ENCODE results near the gene ZNFX1.
A peak's percentile ranks its signal among the peaks of the same experiment; 100 is the strongest.

Gene ZNFX1

GRCh38 chr20:49280463-49281058, 2.7 kb upstream of the ZNFX1 start:
- H3K36me3 ChIP-seq (ENCODE audit: control insufficient read depth in 2 of 2, insufficient read depth in 1 of 2, low read length in 2 of 2): peaks cover 38 to 73% of the 10 kb centered on the region in 2 experiments

GRCh38 chr20:49279677-49280462, 2.0 kb upstream of the ZNFX1 start:
- peaks cover 36 to 73% of the 10 kb centered on the region in 2 experiments for H3K36me3 ChIP-seq (ENCODE audit: control insufficient read depth in 2 of 2, insufficient read depth in 1 of 2, low read length in 2 of 2)
- H3K4me1 ChIP-seq (ENCODE audit: control insufficient read depth, insufficient read depth, low read length): no peaks in the 10 kb centered on the region
- ChIA-PET CTCF (interaction anchor here (0.9 to 1.0 kb wide), 3 partner anchors 8 to 41 kb away, joined by 3 read pairs; no protein-coding TSS in a partner anchor), POLR2A (interaction anchor here (0.7 to 1.3 kb wide), 4 partner anchors 7 to 61 kb away, joined by 3 to 5 read pairs (median 4); partner anchors contain the start of gene DDX27)
- H3K27ac ChIP-seq (ENCODE audit: extremely low read depth, low read depth, low read length): no peak overlapping the region
- peak overlapping the region; percentile 77 for H3K4me3 ChIP-seq (ENCODE audit: low read depth, low read length)
- TF ChIP-seq ZNF621 (tag by site-specific recombination; IDR thresholded peaks at IDR 0.05) (no peak), ZNF280D (tag by site-specific recombination; IDR thresholded peaks at IDR 0.05) (0 out of 2 replicates have a peak, but pooled peaks have one; percentile 16), PRDM2 (tag by site-specific recombination; IDR thresholded peaks at IDR 0.05; ENCODE audit: borderline replicate concordance) (no peak)
- no peaks in the 10 kb centered on the region for H3K9me3 ChIP-seq (ENCODE audit: control insufficient read depth, insufficient read depth, low read depth, low read length)

More at GRCh38 chr20:49280463-49281058, 2.7 kb upstream of the ZNFX1 start:
- Histone ChIP-seq H3K4me3 (ENCODE audit: low read depth, low read length) (no peak overlapping the region), H3K4me1 (ENCODE audit: control insufficient read depth, insufficient read depth, low read length) (no peaks in the 10 kb centered on the region), H3K27ac (ENCODE audit: extremely low read depth, low read depth, low read length) (no peak overlapping the region), H3K9me3 (ENCODE audit: control insufficient read depth, insufficient read depth, low read depth, low read length) (no peaks in the 10 kb centered on the region)
- TF ChIP-seq ZBTB6 (tag by site-specific recombination; IDR thresholded peaks at IDR 0.05): no peak
- TF ChIP-seq GLI4 (tag by site-specific recombination; IDR thresholded peaks at IDR 0.05): no peak
- TF ChIP-seq ZNF19 (tag by site-specific recombination; IDR thresholded peaks at IDR 0.05; ENCODE audit: low read depth): no peak
- peak; percentile 58 for TF ChIP-seq SCRT2 (tag by site-specific recombination; IDR thresholded peaks at IDR 0.05)
- no peak for TF ChIP-seq ZNF391 (tag by site-specific recombination; IDR thresholded peaks at IDR 0.05; ENCODE audit: borderline replicate concordance, low read depth)
- no peak for TF ChIP-seq ZNF184 (tag by site-specific recombination; IDR thresholded peaks at IDR 0.05)
- ChIA-PET POLR2A (interaction anchor here (0.7 to 1.2 kb wide), 3 partner anchors 16 to 61 kb away, joined by 3 to 4 read pairs (median 4); partner anchors contain the start of gene DDX27), CTCF (interaction anchor here (0.9 to 1.0 kb wide), 3 partner anchors 34 to 147 kb away, joined by 3 to 5 read pairs (median 3); no protein-coding TSS in a partner anchor)

Measured in HEK293 (cell line).